ELR (cell line): ENCODE data around the gene LYVE1.

Source experiments
- DNase-seq: peaks from one replicate; pipeline ENCODE4 v3.0.0-alpha.2; 2015; ENCODE audit warnings: low read depth

LYVE1 gene

GRCh38 chr11:10520562-10520961, 47.9 kb downstream of the LYVE1 start:
- no peak for DNase-seq

- no peak for DNase-seq
Observed at GRCh38 chr11:10519630-10520029, 48.8 kb downstream of the LYVE1 start.

- DNase-seq: no peak
Observed at GRCh38 chr11:10518891-10519290, 49.6 kb downstream of the LYVE1 start.

GRCh38 chr11:10518123-10518522, 50.3 kb downstream of the LYVE1 start:
- DNase-seq: no peak

- no peak for DNase-seq
Observed at GRCh38 chr11:10515418-10515817, 53.0 kb downstream of the LYVE1 start.

- peak; percentile 34 for DNase-seq
Observed at GRCh38 chr11:10514709-10515108, 53.8 kb downstream of the LYVE1 start.

- DNase-seq: peak; percentile 66
Observed at GRCh38 chr11:10514202-10514601, 54.3 kb downstream of the LYVE1 start.

- DNase-seq: no peak
Observed at GRCh38 chr11:10511181-10511621, 57.3 kb downstream of the LYVE1 start.
